Ishikawa (cell line): ENCODE data around the gene PRSS22.

ENCODE experiments used
- CEBPB ChIP-seq: IDR thresholded peaks from 2 replicates; pipeline ENCODE4 v1.6.1; 2012
- CREB1 ChIP-seq: IDR thresholded peaks from 2 replicates; pipeline ENCODE4 v1.6.1; 2012; ENCODE audit warnings: low read depth
- EP300 ChIP-seq: IDR thresholded peaks from 2 replicates; pipeline ENCODE4 v1.6.1; 2012; ENCODE audit warnings: borderline replicate concordance
- FOXM1 ChIP-seq: IDR thresholded peaks from 2 replicates; pipeline ENCODE4 v1.6.1; 2012; ENCODE audit warnings: low read depth, borderline replicate concordance
- MAX ChIP-seq: IDR thresholded peaks from 2 replicates; pipeline ENCODE4 v1.6.1; 2012
- NFIC ChIP-seq: IDR thresholded peaks from 2 replicates; pipeline ENCODE4 v1.6.1; 2012
- RAD21 ChIP-seq: IDR thresholded peaks from 2 replicates; pipeline ENCODE4 v1.6.1; 2012; ENCODE audit warnings: low read depth
- TAF1 ChIP-seq: IDR thresholded peaks from 2 replicates; pipeline ENCODE4 v1.6.1; 2012; ENCODE audit warnings: low read depth, mild to moderate bottlenecking
- TCF12 ChIP-seq: IDR thresholded peaks from 2 replicates; pipeline ENCODE4 v1.6.1; 2012; ENCODE audit warnings: low read depth
- TEAD4 ChIP-seq: IDR thresholded peaks from 2 replicates; pipeline ENCODE4 v1.6.1; 2012
- USF1 ChIP-seq: IDR thresholded peaks from 2 replicates; pipeline ENCODE4 v1.6.1; 2012
- YY1 ChIP-seq: IDR thresholded peaks from 2 replicates; pipeline ENCODE4 v1.6.1; 2012; ENCODE audit warnings: low read depth
- ZBTB7A ChIP-seq: IDR thresholded peaks from 2 replicates; pipeline ENCODE4 v1.6.1; 2012; ENCODE audit warnings: low read depth
- TF ChIP-seq, protein P1 (sequence below): IDR thresholded peaks from 2 replicates; pipeline ENCODE4 v1.6.1; 2012; ENCODE audit warnings: low read depth, mild to moderate bottlenecking

The PRSS22 gene

DNA sequence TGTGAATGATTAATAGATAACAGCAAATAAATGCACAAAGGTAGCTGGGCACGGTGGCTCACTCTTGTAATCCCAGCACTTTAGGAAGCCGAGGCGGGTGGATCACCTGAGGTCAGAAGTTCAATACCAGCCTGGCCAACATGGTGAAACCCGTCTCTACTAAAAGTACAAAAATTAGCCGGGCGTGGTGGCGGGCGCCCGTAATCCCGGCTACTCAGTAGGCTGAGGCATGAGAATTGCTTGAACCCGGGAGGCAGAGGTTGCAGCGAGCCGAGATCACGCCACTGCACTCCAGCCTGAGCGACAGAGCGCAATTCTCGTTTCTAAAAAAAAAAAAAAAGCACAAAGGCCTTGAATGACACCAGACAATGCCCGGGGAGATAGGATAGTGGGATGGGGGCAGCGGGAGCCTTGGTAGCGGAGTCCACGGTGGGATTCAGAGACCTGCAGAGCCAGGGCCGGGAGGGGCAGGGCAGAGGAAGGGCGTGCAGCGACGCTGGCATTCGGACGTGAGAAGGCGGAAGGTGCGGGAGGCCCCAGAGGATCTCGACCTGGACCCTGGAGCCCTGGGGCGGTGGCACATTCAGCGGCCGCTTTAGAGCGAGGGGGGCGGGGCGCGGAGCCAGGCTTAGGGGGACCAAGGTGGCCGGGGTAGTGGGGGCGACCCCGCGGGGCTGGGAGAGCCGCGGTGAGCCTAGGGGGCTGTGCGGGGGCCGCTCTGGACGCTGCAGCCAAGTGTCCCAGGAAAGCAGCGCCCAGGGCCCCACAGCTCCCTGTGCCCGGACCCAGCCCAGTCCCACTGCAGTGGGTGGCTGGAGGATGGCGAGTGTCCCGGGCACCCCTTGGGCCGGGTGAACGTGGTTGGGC lies 24.0 kb upstream of the PRSS22 start:
- peak; percentile 10; the same call in 1 of the 2 replicates for TF ChIP-seq MAX
- peak; percentile 19; the same call in 1 of the 2 replicates for TF ChIP-seq TAF1
- TF ChIP-seq, protein P1, sequence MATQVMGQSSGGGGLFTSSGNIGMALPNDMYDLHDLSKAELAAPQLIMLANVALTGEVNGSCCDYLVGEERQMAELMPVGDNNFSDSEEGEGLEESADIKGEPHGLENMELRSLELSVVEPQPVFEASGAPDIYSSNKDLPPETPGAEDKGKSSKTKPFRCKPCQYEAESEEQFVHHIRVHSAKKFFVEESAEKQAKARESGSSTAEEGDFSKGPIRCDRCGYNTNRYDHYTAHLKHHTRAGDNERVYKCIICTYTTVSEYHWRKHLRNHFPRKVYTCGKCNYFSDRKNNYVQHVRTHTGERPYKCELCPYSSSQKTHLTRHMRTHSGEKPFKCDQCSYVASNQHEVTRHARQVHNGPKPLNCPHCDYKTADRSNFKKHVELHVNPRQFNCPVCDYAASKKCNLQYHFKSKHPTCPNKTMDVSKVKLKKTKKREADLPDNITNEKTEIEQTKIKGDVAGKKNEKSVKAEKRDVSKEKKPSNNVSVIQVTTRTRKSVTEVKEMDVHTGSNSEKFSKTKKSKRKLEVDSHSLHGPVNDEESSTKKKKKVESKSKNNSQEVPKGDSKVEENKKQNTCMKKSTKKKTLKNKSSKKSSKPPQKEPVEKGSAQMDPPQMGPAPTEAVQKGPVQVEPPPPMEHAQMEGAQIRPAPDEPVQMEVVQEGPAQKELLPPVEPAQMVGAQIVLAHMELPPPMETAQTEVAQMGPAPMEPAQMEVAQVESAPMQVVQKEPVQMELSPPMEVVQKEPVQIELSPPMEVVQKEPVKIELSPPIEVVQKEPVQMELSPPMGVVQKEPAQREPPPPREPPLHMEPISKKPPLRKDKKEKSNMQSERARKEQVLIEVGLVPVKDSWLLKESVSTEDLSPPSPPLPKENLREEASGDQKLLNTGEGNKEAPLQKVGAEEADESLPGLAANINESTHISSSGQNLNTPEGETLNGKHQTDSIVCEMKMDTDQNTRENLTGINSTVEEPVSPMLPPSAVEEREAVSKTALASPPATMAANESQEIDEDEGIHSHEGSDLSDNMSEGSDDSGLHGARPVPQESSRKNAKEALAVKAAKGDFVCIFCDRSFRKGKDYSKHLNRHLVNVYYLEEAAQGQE, result no peak
- TF ChIP-seq TCF12, result no peak

DNA sequence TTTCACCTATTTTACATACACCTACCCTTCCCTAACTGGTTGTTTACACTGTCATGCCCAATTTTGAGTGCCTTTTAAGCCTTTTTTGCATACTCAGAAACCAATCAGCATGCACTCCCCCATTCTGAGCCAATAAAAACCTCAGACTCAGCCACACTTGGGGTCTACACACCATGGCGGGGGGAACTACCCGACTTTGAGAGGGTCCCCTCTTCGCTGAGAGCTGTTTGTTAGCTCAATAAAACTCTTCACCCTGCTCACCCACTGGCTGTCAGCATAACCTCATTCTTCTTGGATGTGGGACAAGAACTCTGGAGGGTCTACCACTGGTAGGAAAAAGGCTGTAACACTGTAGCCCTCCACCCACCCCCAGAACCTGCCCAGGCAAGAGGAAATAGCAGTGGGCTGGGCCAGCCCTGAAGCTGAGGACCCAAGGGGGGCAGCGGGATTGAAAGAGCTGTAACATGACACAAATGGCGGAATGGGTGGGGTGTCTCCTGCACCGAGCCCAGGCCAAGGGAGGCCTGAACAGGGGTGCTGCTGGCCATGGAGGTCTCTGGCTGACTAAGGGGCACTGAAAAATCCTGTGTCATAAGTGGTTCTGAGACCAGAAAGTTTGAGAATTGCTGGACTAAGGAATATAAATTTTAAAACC lies 22.0 kb upstream of the PRSS22 start:
- no peak for TF ChIP-seq NFIC

GRCh38 chr16:2874912-2875362 lies 17.0 kb upstream of the PRSS22 start:
- no peak for TF ChIP-seq MAX
- TF ChIP-seq RAD21, result peak; percentile 68; the same call in 1 of the 2 replicates

- TF ChIP-seq CEBPB (no peak), MAX (0 out of 2 replicates have a peak, but pooled peaks have one; percentile 1), RAD21 (no peak)
- TF ChIP-seq, protein P1, result no peak
Observed at GRCh38 chr16:2874032-2874911, 16.3 kb upstream of the PRSS22 start.

GRCh38 chr16:2871926-2872325 lies 14.0 kb upstream of the PRSS22 start:
- TF ChIP-seq ZBTB7A (no peak), TEAD4 (no peak), TCF12 (no peak), CEBPB (no peak), CREB1 (no peak), FOXM1 (no peak), YY1 (no peak), RAD21 (no peak), EP300 (no peak), USF1 (no peak), NFIC (no peak)
- TF ChIP-seq, protein P1, result no peak
